ENCODE measurements around the gene SMIM22.

The SMIM22 gene, protein sequence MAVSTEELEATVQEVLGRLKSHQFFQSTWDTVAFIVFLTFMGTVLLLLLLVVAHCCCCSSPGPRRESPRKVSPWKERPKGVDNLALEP

DNA sequence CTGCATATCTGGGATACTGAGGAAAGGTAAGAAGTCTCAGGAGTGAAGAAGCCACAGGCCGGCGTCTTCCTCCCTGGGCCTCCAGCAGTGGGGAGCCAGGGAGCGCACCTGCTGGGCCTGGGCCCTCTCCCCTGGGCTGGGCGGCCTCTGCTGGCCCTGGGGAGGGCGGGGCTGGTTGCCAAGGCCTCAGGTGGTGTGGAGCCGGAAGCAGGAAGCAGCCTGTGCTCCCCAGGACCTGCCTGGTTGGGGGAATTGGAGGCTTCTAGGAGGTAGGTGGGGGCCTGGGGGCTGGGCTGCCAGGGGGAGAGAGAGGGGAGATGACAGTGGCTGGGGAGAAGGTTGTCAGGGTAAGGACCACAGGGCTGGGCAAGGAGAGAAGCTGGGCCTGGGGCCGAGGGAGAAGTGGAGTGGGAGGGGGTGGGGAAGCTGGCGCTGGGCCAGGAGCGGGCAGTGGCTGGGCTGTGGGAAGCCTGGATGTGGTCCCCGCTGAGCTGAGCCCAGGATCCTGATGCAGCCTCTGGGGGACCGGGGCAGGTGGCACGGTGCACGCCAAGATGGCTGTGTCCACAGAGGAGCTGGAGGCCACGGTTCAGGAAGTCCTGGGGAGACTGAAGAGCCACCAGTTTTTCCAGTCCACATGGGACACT, at the start of gene SMIM22:
SMIM22 (plus strand) TSS at position 189 of the 647 bp plus-strand sequence; CDS start at position 555, 366 bp downstream.
- no peak within 1 kb of the TSS for H3K27ac ChIP-seq
- no peak within 1 kb of the TSS for H3K4me3 ChIP-seq
- no peak for DNase-seq (ENCODE audit: low spot score)
- TF ChIP-seq, protein P1, sequence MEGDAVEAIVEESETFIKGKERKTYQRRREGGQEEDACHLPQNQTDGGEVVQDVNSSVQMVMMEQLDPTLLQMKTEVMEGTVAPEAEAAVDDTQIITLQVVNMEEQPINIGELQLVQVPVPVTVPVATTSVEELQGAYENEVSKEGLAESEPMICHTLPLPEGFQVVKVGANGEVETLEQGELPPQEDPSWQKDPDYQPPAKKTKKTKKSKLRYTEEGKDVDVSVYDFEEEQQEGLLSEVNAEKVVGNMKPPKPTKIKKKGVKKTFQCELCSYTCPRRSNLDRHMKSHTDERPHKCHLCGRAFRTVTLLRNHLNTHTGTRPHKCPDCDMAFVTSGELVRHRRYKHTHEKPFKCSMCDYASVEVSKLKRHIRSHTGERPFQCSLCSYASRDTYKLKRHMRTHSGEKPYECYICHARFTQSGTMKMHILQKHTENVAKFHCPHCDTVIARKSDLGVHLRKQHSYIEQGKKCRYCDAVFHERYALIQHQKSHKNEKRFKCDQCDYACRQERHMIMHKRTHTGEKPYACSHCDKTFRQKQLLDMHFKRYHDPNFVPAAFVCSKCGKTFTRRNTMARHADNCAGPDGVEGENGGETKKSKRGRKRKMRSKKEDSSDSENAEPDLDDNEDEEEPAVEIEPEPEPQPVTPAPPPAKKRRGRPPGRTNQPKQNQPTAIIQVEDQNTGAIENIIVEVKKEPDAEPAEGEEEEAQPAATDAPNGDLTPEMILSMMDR (IDR thresholded peaks at IDR 0.05), result no peak

DNA sequence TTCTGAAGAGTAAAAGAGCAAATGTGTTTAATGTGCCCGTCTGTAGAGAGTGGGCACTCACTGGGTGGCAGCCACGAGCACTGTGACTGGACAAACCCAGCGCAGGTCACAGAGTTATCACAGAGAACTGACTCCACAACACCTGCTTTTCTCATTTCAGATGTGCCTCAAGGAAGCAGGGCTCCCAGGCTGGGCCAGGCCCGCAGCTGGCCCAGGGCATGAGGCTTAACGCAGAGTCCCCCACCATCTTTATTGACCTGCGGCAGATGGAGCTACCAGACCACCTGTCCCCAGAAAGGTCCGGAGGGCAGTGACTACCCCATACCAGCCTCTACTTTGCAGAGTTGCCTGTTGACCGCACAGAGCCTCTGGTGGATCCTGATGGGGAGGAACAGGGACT, 49.0 kb upstream of the SMIM22 start:
- Histone ChIP-seq H3K4me3 (no peak overlapping the region), H3K27ac (no peak overlapping the region)
- TF ChIP-seq, protein P1 (IDR thresholded peaks at IDR 0.05), result no peak
- no peak for DNase-seq (ENCODE audit: low spot score)

DNA sequence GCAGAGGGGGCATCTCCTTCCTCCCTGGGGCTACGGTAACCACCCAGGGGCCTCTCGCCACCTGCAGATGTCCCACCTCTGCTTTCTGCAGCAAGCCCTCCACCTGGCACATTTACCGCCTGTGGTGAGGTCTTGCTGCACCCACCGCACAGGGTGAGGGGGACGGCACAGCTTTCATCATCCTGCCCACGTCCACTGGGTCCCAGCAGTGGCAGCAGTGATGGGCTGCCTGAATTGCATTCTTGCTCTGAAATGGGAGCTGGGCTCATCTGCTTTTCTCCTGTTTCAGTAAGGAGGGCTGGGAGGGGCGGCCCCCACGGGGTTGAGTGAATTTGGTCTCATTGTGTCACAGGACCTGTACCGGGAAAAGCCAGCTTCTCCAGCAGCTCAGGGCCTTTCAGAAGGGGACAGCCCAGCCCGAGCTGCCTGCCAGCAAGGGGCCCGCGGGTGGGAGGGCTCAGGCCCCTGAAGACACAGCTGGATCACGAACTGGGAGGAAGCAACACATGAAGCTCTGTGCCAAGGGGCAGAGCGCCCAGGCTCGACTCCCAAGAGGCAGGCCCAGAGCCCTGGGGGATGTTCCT, 48.1 kb upstream of the SMIM22 start:
- H3K27ac ChIP-seq, result no peak overlapping the region
- TF ChIP-seq, protein P1 (IDR thresholded peaks at IDR 0.05), result no peak
- H3K4me3 ChIP-seq, result no peak overlapping the region
- no peak for DNase-seq (ENCODE audit: low spot score)

DNA sequence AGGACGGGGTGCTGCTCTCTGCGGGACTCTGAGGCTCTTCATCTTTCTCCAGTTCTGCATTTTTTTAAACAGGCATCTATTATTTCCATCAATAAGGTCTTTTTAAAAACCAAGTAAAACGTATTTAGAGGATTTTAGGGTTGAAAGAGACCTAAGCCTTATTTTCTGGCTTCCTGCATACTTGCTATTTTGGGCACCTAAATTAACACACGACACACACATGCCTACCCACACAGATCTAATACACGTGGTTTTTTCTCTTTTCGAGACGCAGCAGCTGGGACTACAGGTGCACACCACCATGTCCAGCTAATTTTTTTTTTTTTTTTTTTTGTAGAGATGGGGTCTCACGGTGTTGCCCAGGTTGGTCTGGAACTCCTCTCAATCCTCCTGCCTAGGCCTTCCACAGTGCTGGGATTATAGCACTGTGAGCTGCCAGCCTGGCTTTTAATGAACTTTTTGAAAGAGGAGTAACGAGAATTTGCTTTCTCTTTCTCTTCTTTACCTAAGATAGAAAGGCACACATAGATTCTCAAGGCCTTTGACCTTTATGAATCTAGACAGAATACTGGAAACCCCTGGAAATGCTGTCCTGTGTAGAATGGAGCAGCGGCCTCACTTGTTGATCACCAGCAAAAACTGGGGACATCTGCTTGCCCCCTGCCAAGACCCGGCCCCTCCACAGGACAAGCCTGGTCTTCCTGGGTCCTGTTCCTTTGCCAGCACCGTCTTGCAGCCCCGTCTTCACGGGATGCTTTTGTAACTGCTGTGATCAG, 47.1 kb upstream of the SMIM22 start:
- Histone ChIP-seq H3K4me3 (no peak overlapping the region), H3K27ac (no peak overlapping the region)
- TF ChIP-seq, protein P1 (IDR thresholded peaks at IDR 0.05), result no peak
- no peak for DNase-seq (ENCODE audit: low spot score)

DNA sequence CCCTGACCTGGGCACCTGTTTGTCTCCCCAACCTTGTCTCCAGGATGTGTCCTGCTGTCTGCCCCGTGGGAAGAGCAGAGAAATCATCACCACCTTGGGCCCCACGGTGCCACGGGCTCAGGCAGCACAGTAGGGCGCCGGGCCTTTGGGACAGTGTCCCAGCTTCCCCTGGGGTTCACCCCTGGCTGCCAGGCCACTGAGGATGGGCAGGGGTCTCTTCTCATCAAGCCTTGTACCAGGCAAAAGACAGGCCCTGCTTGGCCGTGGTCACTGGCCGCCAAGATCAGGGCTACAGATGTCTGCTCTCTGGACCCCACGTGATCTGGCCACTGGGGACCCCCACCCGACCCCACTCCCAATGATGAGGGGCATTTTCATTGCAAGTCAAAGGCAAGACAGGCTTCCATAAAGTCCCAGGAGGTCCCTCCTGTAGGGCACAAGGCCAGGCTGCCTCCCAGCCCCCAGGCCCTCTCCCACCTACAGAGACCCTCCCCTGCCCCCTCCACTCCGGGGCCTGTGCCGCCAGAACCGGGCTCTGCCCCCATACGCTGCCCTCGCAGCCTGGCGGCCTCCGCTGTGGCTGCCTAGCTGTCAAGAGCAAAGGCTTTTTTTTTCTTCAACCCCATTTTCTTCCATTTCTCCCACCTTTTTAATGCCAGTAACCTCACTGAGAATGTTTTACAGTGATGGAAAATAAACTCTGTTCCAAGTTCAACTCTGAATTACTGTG, 46.3 kb upstream of the SMIM22 start:
- H3K27ac ChIP-seq, result no peak overlapping the region

DNA sequence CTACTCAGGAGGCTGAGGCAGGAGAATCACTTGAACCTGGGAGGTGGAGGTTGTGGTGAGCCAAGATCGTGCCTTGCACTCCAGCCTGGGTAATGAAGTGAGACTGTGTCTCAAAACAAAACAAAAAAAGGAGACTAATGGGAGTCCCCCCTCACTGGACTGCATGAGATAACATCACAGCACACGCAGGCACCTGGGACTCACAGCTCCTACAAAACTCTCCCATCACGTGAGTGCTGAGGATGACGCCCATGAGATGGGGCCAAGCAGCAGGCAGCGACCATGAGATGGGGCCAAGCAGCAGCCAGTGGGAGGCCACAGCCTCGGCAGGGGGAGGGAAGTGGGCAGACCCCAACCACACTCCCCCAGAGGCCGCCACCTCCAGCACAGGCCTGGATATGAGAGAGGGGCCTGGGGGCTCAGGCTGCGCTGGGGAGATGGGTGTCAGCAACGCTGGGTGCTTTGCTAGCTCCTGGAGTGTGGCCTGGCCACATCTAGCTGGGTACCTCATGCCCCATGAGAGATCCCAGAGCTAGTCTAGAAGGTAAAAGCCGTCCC, 45.4 kb upstream of the SMIM22 start:
- Histone ChIP-seq H3K4me3 (no peak overlapping the region), H3K27ac (no peak overlapping the region)
- no peak for DNase-seq (ENCODE audit: low spot score)
- TF ChIP-seq, protein P1 (IDR thresholded peaks at IDR 0.05), result no peak

More for the DNA sequence above, 46.3 kb upstream of the SMIM22 start:
- TF ChIP-seq, protein P1 (IDR thresholded peaks at IDR 0.05), result no peak
- DNase-seq (ENCODE audit: low spot score), result no peak
- H3K4me3 ChIP-seq, result no peak overlapping the region

Measured in coronary artery (tissue), 2 donors.